ENCODE data around the gene DCUN1D4.

GRCh38 chr4:51909236-51909703 lies 66.3 kb downstream of the DCUN1D4 start:
- no peak for TF ChIP-seq CTCF (conservative IDR thresholded peaks at IDR 0.05; ENCODE audit: low read length)
- no peak for TF ChIP-seq EZH2phosphoT487 (IDR thresholded peaks at IDR 0.05; ENCODE audit: borderline replicate concordance, low read depth, low read length)
